WTC11 (cell line): ENCODE measurements around the gene ARHGAP29. TPM values are rescaled to one million over a fixed set of nuclear protein-coding genes. Genes with fewer than 3 reads are reported as not detected.

Source experiments
- ATAC-seq: fragments of 200-7000 bp; cut with Tn5 transposase; 2 replicates; pipeline ENCODE4 v1.10.0; 2021; ENCODE audit warnings: mild to moderate bottlenecking, moderate library complexity
- CTCF ChIA-PET: fragments of 300-600 bp; sonication (Branson Sonifier 250); formaldehyde crosslinking; loops from one replicate; lab custom pipeline; 2021; ENCODE audit warnings: antibody characterized with exemption; lab: Charles Lee
- POLR2A ChIA-PET: fragments of 350-600 bp; sonication (Branson Sonifier 250); formaldehyde crosslinking; loops from one replicate; lab custom pipeline; 2021; ENCODE audit warnings: antibody characterized with exemption; lab: Charles Lee
- DNase-seq: peaks from one replicate; pipeline ENCODE4 v3.0.0; 2021; ENCODE audit warnings: low spot score
- H3K27ac Mint-ChIP-seq: 2 replicates; pipeline ENCODE4 v1.8.0; 2021; ENCODE audit warnings: mixed read lengths
- H3K27me3 Mint-ChIP-seq: 2 replicates; pipeline ENCODE4 v1.8.0; 2021; ENCODE audit warnings: low read depth, mild to moderate bottlenecking, moderate library complexity, mixed read lengths
- H3K36me3 Mint-ChIP-seq: 2 replicates; pipeline ENCODE4 v1.8.0; 2021; ENCODE audit warnings: mixed read lengths
- H3K4me1 Mint-ChIP-seq: 2 replicates; pipeline ENCODE4 v1.8.0; 2022; ENCODE audit warnings: mixed read lengths
- H3K4me3 Mint-ChIP-seq: 2 replicates; pipeline ENCODE4 v1.8.0; 2021; ENCODE audit warnings: mild to moderate bottlenecking, moderate library complexity, mixed read lengths
- H3K9me3 Mint-ChIP-seq: 2 replicates; pipeline ENCODE4 v1.8.0; 2021; ENCODE audit warnings: mixed read lengths
- AR ChIP-seq: fragments of 250-450 bp; sonication (Bioruptor Pico); IDR thresholded peaks from 2 replicates; pipeline ENCODE4 v1.9.0; 2021; ENCODE audit warnings: mild to moderate bottlenecking
- ARID4B ChIP-seq: sonication (generic); formaldehyde crosslinking; IDR thresholded peaks from 2 replicates; pipeline ENCODE4 v1.8.0; 2023; ENCODE audit warnings: missing genetic modification reagents, mild to moderate bottlenecking, borderline replicate concordance
- ATF6 ChIP-seq: sonication (generic); formaldehyde crosslinking; IDR thresholded peaks from 2 replicates; pipeline ENCODE4 v1.8.1; 2023; ENCODE audit warnings: mild to moderate bottlenecking, missing genetic modification reagents
- CBFB ChIP-seq: sonication (generic); formaldehyde crosslinking; IDR thresholded peaks from 2 replicates; pipeline ENCODE4 v1.8.1; 2022; ENCODE audit warnings: mild to moderate bottlenecking, low read depth, missing genetic modification reagents
- CDX4 ChIP-seq: fragments of 250-450 bp; sonication (Bioruptor Pico); IDR thresholded peaks from 2 replicates; pipeline ENCODE4 v1.9.0; 2021; ENCODE audit warnings: moderate library complexity, mild to moderate bottlenecking, inconsistent platforms, borderline replicate concordance
- E2F4 ChIP-seq: sonication (generic); formaldehyde crosslinking; IDR thresholded peaks from 2 replicates; pipeline ENCODE4 v1.8.1; 2022; ENCODE audit warnings: low read depth, mild to moderate bottlenecking, moderate library complexity, missing genetic modification reagents, borderline replicate concordance
- EMX1 ChIP-seq: fragments of 250-450 bp; sonication (Bioruptor Pico); IDR thresholded peaks from 2 replicates; pipeline ENCODE4 v1.8.0; 2021; ENCODE audit warnings: mild to moderate bottlenecking
- GTF2I ChIP-seq: fragments of 250-450 bp; sonication (Bioruptor Pico); conservative IDR thresholded peaks from 2 replicates; pipeline ENCODE4 v1.4.0; 2021; ENCODE audit warnings: mild to moderate bottlenecking
- IRF2 ChIP-seq: sonication (generic); formaldehyde crosslinking; IDR thresholded peaks from 2 replicates; pipeline ENCODE4 v1.8.0; 2022; ENCODE audit warnings: low read depth, missing genetic modification reagents, borderline replicate concordance
- KAT7 ChIP-seq: sonication (generic); formaldehyde crosslinking; IDR thresholded peaks from 2 replicates; pipeline ENCODE4 v1.8.1; 2023; ENCODE audit warnings: missing genetic modification reagents, mild to moderate bottlenecking, borderline replicate concordance
- MYBL2 ChIP-seq: sonication (generic); formaldehyde crosslinking; IDR thresholded peaks from 2 replicates; pipeline ENCODE4 v1.8.1; 2023; ENCODE audit warnings: mild to moderate bottlenecking, moderate library complexity, missing genetic modification reagents
- NFATC4 ChIP-seq: fragments of 250-450 bp; sonication (Bioruptor Pico); IDR thresholded peaks from 2 replicates; pipeline ENCODE4 v1.9.0; 2021; ENCODE audit warnings: mild to moderate bottlenecking
- PRRX2 ChIP-seq: fragments of 250-450 bp; sonication (Bioruptor Pico); IDR thresholded peaks from 2 replicates; pipeline ENCODE4 v1.8.0; 2021; ENCODE audit warnings: mild to moderate bottlenecking
- TEAD1 ChIP-seq: sonication (generic); formaldehyde crosslinking; IDR thresholded peaks from 2 replicates; pipeline ENCODE4 v1.8.0; 2022; ENCODE audit warnings: mild to moderate bottlenecking, missing genetic modification reagents
- ZMAT4 ChIP-seq: fragments of 250-450 bp; sonication (Bioruptor Pico); IDR thresholded peaks from 2 replicates; pipeline ENCODE4 v1.9.0; 2021; ENCODE audit warnings: mild to moderate bottlenecking
- ZNF425 ChIP-seq: fragments of 250-450 bp; sonication (Bioruptor Pico); conservative IDR thresholded peaks from 2 replicates; pipeline ENCODE4 v1.9.0; 2021; ENCODE audit warnings: mild to moderate bottlenecking
- ZNF532 ChIP-seq: fragments of 250-450 bp; sonication (Bioruptor Pico); IDR thresholded peaks from 2 replicates; pipeline ENCODE4 v1.9.0; 2021; ENCODE audit warnings: mild to moderate bottlenecking, borderline replicate concordance
- total RNA-seq: library from RNA; stranded (reverse); gene quantifications from 3 replicates; pipeline ENCODE4 v1.2.3, GENCODE V29; 2021

ARHGAP29 gene
- total RNA-seq, 1 experiment from 2014 or later: 6.6 TPM

- POLR2A ChIA-PET: no interaction called here
These were observed 32.5 kb upstream of the ARHGAP29 start for GRCh38 chr1:94269921-94270320.

More at GRCh38 chr1:94269921-94270320, 32.5 kb upstream of the ARHGAP29 start:
- no peak for TF ChIP-seq IRF2 (CRISPR knock-in tag)
- no peak for TF ChIP-seq ZNF532 (CRISPR knock-in tag)
- TF ChIP-seq KAT7 (CRISPR knock-in tag): no peak
- TF ChIP-seq EMX1: no peak
- no peak for TF ChIP-seq ARID4B
- no peak for TF ChIP-seq CBFB (CRISPR knock-in tag)
- TF ChIP-seq ZMAT4 (CRISPR knock-in tag): no peak
- no peak for TF ChIP-seq CDX4 (CRISPR knock-in tag)
- no peak for TF ChIP-seq PRRX2 (CRISPR knock-in tag)
- no peak for TF ChIP-seq ZNF425 (CRISPR knock-in tag)
- TF ChIP-seq AR (CRISPR knock-in tag): no peak
- TF ChIP-seq NFATC4 (CRISPR knock-in tag): no peak
- no peak for TF ChIP-seq GTF2I
- TF ChIP-seq TEAD1 (CRISPR knock-in tag): no peak
- TF ChIP-seq MYBL2 (CRISPR knock-in tag): no peak
- TF ChIP-seq E2F4: no peak
- TF ChIP-seq ATF6 (CRISPR knock-in tag): no peak
- CTCF ChIA-PET: interaction anchor here (0.5 to 0.7 kb wide), 2 partner anchors 126 to 1521 kb away, joined by 3 to 4 read pairs; no protein-coding TSS in a partner anchor
- Mint-ChIP-seq H3K27me3 (peaks cover 52% of the 10 kb centered on the region), H3K36me3 (no peaks in the 10 kb centered on the region), H3K4me3 (no peak overlapping the region), H3K9me3 (peaks cover 10% of the 10 kb centered on the region), H3K4me1 (no peaks in the 10 kb centered on the region), H3K27ac (no peak overlapping the region)
- no peak for DNase-seq
- ATAC-seq: no peak
